NCI-H748 (cell line): Measurements from ENCODE around the gene NT5C1B.

Experiments
- DNase-seq: peaks from one replicate; lab custom pipeline; 2025; ENCODE audit not compliant: unreplicated experiment; lab: John Stamatoyannopoulos, UW

NT5C1B gene

DNA sequence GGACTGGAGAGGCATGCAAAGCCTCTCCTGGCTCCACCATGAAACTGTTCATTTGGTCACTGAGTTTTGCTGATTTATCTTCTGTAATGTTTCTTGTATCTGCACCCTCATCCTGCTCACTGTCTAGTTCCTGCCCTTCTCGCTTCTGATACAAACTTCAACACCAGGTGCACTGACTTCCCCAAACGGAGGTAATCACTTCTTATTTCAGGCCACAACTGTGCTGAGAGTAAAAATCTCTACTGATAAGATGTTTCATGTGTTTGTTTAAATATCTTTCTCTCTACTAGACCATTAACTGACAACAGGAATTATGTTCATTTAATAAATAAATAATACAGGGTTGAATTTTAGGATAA lies 10.9 kb upstream of the NT5C1B start:
- no peak for DNase-seq

- DNase-seq: no peak
These were observed 10.3 kb upstream of the NT5C1B start for GRCh38 chr2:18599509-18600254.

- no peak for DNase-seq
These were observed 9.6 kb upstream of the NT5C1B start for GRCh38 chr2:18598848-18599484.

DNA sequence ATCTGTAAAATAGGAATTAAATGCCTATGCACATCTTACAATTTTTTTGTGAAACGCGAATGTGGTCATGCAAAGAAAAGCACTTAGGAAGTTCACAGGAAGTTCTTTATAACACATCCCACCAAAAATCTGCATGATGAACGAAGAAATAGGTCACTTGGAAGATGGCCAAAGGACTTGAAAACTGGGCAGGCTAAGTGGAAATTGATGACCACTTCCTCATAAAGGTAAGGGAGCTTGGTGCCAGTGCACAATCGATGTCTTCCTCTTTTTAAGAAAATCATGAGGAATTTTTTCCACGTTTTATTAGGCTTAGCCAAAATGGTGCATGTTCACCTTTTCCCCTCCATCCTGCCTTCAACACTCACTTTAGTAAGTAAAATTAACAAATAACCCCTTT lies 8.2 kb upstream of the NT5C1B start:
- DNase-seq: no peak

GRCh38 chr2:18596993-18597392 lies 7.6 kb upstream of the NT5C1B start:
- no peak for DNase-seq

DNA sequence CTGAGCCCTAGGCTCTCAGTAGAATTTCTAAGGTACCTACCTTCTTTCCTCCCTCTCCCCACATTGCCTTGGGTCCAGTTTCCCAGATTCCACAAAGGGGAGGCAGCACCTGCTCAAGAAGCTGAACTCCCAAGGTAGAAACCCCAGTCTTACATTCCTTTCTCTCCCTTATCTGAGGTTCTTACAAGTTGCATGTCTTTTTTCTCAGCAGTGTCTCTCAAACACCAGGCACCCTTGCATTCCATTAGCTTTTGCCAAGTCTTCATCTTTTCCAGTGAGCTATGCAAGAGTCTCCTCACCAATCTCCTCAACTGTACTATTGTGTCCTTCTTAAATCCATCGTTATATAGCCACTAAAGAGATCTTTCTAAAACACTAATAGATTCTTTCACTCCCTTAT lies 4.1 kb upstream of the NT5C1B start:
- DNase-seq: no peak

GRCh38 chr2:18592372-18592771 lies 3.0 kb upstream of the NT5C1B start:
- DNase-seq: no peak

GRCh38 chr2:18588802-18589201 lies 567 bp downstream of the NT5C1B start:
- no peak for DNase-seq

- DNase-seq: no peak
These were observed 1.3 kb downstream of the NT5C1B start for GRCh38 chr2:18588049-18588448.

DNA sequence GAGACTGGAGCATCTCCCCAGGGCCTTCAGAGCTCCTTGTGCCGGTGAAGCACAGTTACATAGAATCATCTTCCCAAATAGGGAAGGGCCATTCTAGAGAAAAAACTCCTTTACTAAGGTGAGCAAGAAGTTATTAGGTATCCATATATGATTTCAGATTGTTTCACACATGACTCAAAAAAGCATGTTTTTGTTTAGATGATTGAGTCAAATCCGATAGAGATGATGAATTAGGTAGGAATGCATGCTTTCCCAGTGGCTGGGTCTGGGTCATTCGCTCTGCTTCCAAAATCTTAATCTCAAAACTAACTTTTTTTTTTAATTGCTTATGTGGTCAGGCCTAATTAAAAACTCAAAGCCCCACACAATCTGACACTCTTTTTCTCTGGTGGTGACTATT lies 3.8 kb downstream of the NT5C1B start:
- no peak for DNase-seq

GRCh38 chr2:18584608-18584954 lies 4.8 kb downstream of the NT5C1B start:
- no peak for DNase-seq

- DNase-seq: no peak
These were observed 5.3 kb downstream of the NT5C1B start for GRCh38 chr2:18583905-18584607.

- peak; percentile 11 for DNase-seq
These were observed 8.8 kb downstream of the NT5C1B start for GRCh38 chr2:18580606-18581005.

- DNase-seq: no peak
These were observed 11.3 kb downstream of the NT5C1B start for GRCh38 chr2:18578033-18578432.

DNA sequence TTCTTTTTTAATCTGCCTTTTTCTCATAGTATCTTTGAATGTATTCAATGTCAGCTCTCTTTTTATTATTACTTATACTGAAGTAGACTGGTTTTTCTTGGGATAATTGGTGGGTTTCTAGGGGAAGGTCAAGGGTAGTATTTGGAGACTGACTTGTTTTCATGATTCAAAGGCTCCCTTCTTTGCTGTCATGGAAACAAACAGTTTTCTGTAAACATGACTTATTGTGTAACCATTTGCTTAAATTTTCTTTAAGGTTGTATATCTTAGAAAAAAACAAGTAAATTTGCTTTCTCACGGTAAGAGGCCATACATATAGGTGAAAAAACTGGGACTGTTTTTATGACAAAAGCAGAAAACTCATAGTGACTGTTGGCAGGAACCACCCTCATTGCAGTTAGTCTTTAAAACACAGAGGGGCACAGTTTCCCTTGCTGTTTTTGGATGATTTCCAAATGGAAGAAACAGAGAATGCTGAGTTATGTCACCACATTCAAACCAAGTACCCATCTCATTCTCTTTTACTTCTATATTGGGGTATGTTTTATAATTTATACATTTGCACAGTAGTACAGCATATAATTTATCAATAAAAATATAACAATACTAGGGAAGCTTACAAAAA lies 23.1 kb downstream of the NT5C1B start:
- DNase-seq: peak; percentile 52

GRCh38 chr2:18560797-18561085 lies 28.6 kb downstream of the NT5C1B start:
- DNase-seq: no peak

DNA sequence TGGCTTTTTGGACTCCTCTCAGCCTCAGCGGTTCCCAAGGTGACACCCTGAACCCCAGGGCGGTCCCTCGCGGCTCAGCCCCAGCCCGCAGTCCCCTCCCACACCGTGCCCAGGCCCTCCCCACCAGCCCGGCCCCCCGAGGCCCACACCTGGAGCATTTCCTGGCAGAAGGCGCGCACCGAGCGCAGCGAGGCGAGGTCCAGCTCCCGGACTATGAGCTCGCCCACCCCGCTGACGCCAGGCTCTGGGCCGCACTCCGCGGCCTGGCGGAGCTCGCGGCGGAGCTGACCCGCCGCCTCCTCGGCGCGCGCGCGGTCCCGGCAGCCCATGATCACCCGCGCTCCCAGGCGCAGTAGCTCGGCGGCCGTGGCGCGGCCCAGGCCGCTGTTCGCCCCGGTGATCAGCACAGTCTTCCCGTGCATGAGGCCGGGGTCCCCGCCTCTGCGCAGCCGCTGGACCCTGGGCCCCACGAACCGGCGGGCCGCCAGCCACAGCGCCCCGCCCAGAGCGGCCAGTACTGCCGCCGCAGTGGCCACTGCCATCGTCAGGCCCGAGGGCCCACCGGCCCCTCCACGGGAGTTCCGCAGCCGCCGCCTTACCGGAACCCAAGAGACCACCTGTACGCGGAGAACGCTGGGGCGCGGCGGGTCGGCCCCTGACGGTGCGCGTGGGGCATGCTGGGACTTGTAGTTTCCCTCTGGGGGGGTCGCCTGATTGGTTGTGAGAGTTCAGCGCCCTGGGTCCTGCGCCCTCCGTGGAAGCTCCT lies 29.2 kb downstream of the NT5C1B start, which contains the start of gene RDH14:
Gene RDH14, minus strand, starts transcription at position 623 of the 766 bp plus-strand sequence. Its CDS starts 81 bp downstream, at position 542.
- peak; percentile 97 for DNase-seq

- DNase-seq: peak; percentile 47
These were observed 29.8 kb downstream of the NT5C1B start for GRCh38 chr2:18559531-18560030.

GRCh38 chr2:18558458-18558857 lies 30.9 kb downstream of the NT5C1B start:
- DNase-seq: no peak

DNA sequence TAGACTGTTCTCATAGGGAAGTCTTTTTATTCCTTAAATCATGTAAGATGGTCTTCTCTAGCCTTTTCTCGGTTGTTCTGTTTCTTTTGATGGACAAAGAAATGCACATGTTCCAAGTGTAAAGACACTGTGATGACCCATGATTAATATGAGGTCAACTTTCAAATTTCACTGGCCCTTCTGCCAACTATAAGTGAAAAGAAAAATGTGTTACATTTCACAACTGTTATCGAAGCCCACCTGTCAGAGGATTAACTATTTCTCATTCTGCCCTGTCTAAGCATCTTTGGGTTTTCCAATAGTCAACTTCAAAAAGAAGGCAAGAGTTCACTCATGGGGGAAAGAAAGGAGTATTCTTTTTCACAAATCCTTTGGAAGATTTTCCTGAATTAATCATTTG lies 32.2 kb downstream of the NT5C1B start:
- no peak for DNase-seq
